K562 (cell line): ENCODE data around the gene NEK1.

ENCODE experiments used
- ARNT ChIP-seq, 2 experiments: fragments of 450-650 bp; IDR thresholded peaks; 2 replicates each; pipeline ENCODE4 v1.6.1; 2016; ENCODE audit warnings: mild to moderate bottlenecking in 1 of 2
- CTCF ChIP-seq, 3 experiments: IDR thresholded peaks in 2 of 3; conservative IDR thresholded peaks in 1 of 3; 2 replicates each; pipeline ENCODE4 v1.5.1; 2011 to 2012; ENCODE audit warnings: low read length in 3 of 3, mild to moderate bottlenecking in 3 of 3, control low read depth in 2 of 3, improper control_type of control experiment in 1 of 3, inconsistent platforms in 1 of 3, low read depth in 1 of 3, mixed read lengths in 1 of 3, moderate library complexity in 1 of 3; ENCODE audit not compliant: insufficient read depth in 2 of 3
- JUN ChIP-seq, 2 experiments: sonication (generic) in 1 of 2; formaldehyde crosslinking in 1 of 2; IDR thresholded peaks; 2 replicates each; pipeline versions ENCODE4 v1.6.1 to v1.8.0; 2012 to 2022; ENCODE audit warnings: borderline replicate concordance in 2 of 2, mild to moderate bottlenecking in 2 of 2, improper control_type of control experiment in 1 of 2, low read depth in 1 of 2, low read length in 1 of 2, missing genetic modification reagents in 1 of 2
- NR2C2 ChIP-seq, 2 experiments: fragments of 200-800 bp in 1 of 2; sonication (Bioruptor generic) in 1 of 2; sonication (generic) in 1 of 2; formaldehyde crosslinking in 1 of 2; IDR thresholded peaks; 2 replicates each; pipeline versions ENCODE4 v1.6.1 to v1.8.0; 2016 to 2022; ENCODE audit warnings: mild to moderate bottlenecking in 1 of 2, missing compliant biosample characterization in 1 of 2, missing genetic modification characterization in 1 of 2, missing genetic modification reagents in 1 of 2
- PML ChIP-seq: IDR thresholded peaks from 2 replicates; pipeline ENCODE4 v1.6.1; 2012; ENCODE audit warnings: low read length, inconsistent platforms
- POLR2A ChIP-seq: fragments of 450-650 bp; conservative IDR thresholded peaks from 2 replicates; pipeline ENCODE4 v1.6.1; 2016
- ZNF143 ChIP-seq: sonication (generic); formaldehyde crosslinking; IDR thresholded peaks from 2 replicates; pipeline ENCODE4 v1.9.0; 2022; ENCODE audit warnings: mild to moderate bottlenecking, missing genetic modification reagents
- TF ChIP-seq, protein P1 (sequence below): sonication (generic); formaldehyde crosslinking; IDR thresholded peaks from 2 replicates; pipeline ENCODE4 v1.8.1; 2023; ENCODE audit warnings: mild to moderate bottlenecking, missing genetic modification reagents

DNA sequence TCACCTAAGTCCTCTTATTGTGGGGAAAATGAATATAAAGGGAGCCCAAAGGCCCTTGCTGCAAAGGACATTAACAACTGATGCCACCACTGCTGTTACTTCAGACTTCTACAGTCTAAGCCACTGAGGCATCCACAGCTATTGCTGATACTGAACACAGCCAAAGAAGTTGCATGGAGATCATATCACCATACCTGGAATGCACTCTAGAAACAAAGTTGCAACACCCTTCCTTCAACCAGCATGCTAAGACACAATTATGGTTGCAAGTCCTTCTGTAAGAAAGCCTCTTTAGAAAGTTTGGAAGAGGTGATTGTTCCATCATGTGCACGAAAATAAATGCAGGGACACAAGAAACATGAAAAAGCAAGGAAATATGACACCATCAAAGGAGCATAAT lies 236.0 kb downstream of the NEK1 start:
- TF ChIP-seq JUN (IDR thresholded peaks at IDR 0.05; ENCODE audit: borderline replicate concordance, low read depth, low read length): no peak
- TF ChIP-seq JUN (CRISPR knock-in tag; IDR thresholded peaks at IDR 0.05; ENCODE audit: borderline replicate concordance): no peak
- TF ChIP-seq ARNT (IDR thresholded peaks at IDR 0.05): no peak
- TF ChIP-seq, protein P1, sequence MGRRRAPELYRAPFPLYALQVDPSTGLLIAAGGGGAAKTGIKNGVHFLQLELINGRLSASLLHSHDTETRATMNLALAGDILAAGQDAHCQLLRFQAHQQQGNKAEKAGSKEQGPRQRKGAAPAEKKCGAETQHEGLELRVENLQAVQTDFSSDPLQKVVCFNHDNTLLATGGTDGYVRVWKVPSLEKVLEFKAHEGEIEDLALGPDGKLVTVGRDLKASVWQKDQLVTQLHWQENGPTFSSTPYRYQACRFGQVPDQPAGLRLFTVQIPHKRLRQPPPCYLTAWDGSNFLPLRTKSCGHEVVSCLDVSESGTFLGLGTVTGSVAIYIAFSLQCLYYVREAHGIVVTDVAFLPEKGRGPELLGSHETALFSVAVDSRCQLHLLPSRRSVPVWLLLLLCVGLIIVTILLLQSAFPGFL (CRISPR knock-in tag): no peak
- TF ChIP-seq PML: no peak
- no peak for TF ChIP-seq NR2C2 (CRISPR knock-in tag; IDR thresholded peaks at IDR 0.05)
- TF ChIP-seq NR2C2 (tag; IDR thresholded peaks at IDR 0.05): no peak
- TF ChIP-seq CTCF (IDR thresholded peaks at IDR 0.05 in 2 of 3, conservative IDR thresholded peaks at IDR 0.05 in 1 of 3; ENCODE audit: insufficient read depth in 2 of 3, low read depth in 1 of 3, low read length in 3 of 3): no peak
- no peak for TF ChIP-seq POLR2A
- TF ChIP-seq ZNF143 (CRISPR knock-in tag): no peak
